GM12878 (cell line): ENCODE measurements around the gene AP1S1. TPM values are rescaled to one million over a fixed set of nuclear protein-coding genes. Genes with fewer than 3 reads are reported as not detected.

Experiments used
- ATAC-seq: fragments of 200-7000 bp; cut with Tn5 transposase; 3 replicates; pipeline ENCODE4 v1.9.1; 2020; ENCODE audit warnings: mild to moderate bottlenecking, moderate library complexity
- BruUV-seq: library from RNA; stranded (reverse); fragments of 400-500 nt; replicated peaks from 2 replicates; lab custom pipeline; 2021; lab: Mats Ljungman, UMichigan
- CTCF ChIA-PET: fragments of 300-600 bp; sonication (Branson Sonifier 250); formaldehyde crosslinking; extraction: SDS; loops from one replicate; lab custom pipeline; 2021; ENCODE audit warnings: inconsistent platforms; lab: Yijun Ruan, JAX
- POLR2A ChIA-PET: fragments of 350-600 bp; formaldehyde crosslinking; extraction: SDS; loops from one replicate; lab custom pipeline; 2021; ENCODE audit warnings: inconsistent platforms; lab: Charles Lee
- RAD21 ChIA-PET: fragments of 300-600 bp; sonication (Branson Sonifier 250); formaldehyde crosslinking; loops from one replicate; lab custom pipeline; 2023; ENCODE audit warnings: antibody characterized with exemption; ENCODE audit not compliant: unreplicated experiment; lab: Charles Lee
- SMC1A ChIA-PET: fragments of 300-600 bp; sonication (Branson Sonifier 250); formaldehyde crosslinking; loops from one replicate; lab custom pipeline; 2023; ENCODE audit not compliant: unreplicated experiment, uncharacterized antibody; lab: Charles Lee
- DNase-seq: peaks from one replicate; pipeline ENCODE4 v3.0.0-alpha.2; 2011; ENCODE audit warnings: low read depth, low spot score
- FAIRE-seq: peaks from 3 replicates; lab custom pipeline; 2011; peaks lifted over from hg19 to GRCh38; lab: Jason Lieb, UNC
- H2AFZ ChIP-seq: 2 replicates; pipeline ENCODE4 v1.6.0; 2011; ENCODE audit warnings: low read depth, low read length, control low read depth; ENCODE audit not compliant: control insufficient read depth
- H3K27ac ChIP-seq: 2 replicates; pipeline ENCODE4 v1.5.1; 2011; ENCODE audit warnings: control low read depth; ENCODE audit not compliant: control insufficient read depth, insufficient read depth
- H3K27me3 ChIP-seq, 2 experiments: replicated peaks in 1 of 2; 2 replicates each; pipeline versions ENCODE4 v1.6.0 to v1.6.1; 2011; ENCODE audit warnings: low read length in 1 of 2; ENCODE audit not compliant: control insufficient read depth in 2 of 2, insufficient read depth in 2 of 2
- H3K36me3 ChIP-seq, 2 experiments: 2 replicates each; pipeline ENCODE4 v1.5.1; 2011; ENCODE audit warnings: low read length in 1 of 2; ENCODE audit not compliant: control insufficient read depth in 2 of 2, insufficient read depth in 2 of 2
- H3K4me1 ChIP-seq: 2 replicates; pipeline ENCODE4 v1.6.1; 2011; ENCODE audit warnings: mild to moderate bottlenecking, low read length, moderate library complexity, mixed read lengths; ENCODE audit not compliant: control insufficient read depth, insufficient read depth
- H3K4me2 ChIP-seq: 2 replicates; pipeline ENCODE4 v1.6.0; 2011; ENCODE audit warnings: control low read depth; ENCODE audit not compliant: control insufficient read depth, insufficient read depth
- H3K4me3 ChIP-seq: fragments of 200-600 bp; sonication (generic); 2 replicates; pipeline ENCODE4 v1.5.1; 2016
- H3K79me2 ChIP-seq: 2 replicates; pipeline ENCODE4 v1.6.0; 2011; ENCODE audit warnings: low read length; ENCODE audit not compliant: control insufficient read depth, insufficient read depth
- H3K9ac ChIP-seq: 2 replicates; pipeline ENCODE4 v1.8.0; 2011; ENCODE audit warnings: low read length, control low read depth, mixed read lengths; ENCODE audit not compliant: control insufficient read depth, insufficient read depth
- H3K9me3 ChIP-seq: replicated peaks from 3 replicates; pipeline ENCODE4 v1.5.1; 2011; ENCODE audit warnings: mild to moderate bottlenecking, low read length; ENCODE audit not compliant: control insufficient read depth, insufficient read depth
- H4K20me1 ChIP-seq: 2 replicates; pipeline ENCODE4 v1.6.0; 2011; ENCODE audit not compliant: control insufficient read depth, insufficient read depth
- CBFB ChIP-seq: IDR thresholded peaks from 2 replicates; pipeline ENCODE4 v1.6.1; 2016; ENCODE audit warnings: antibody characterized with exemption, low read depth
- CEBPB ChIP-seq, 2 experiments: fragments of 150-350 bp in 1 of 2; IDR thresholded peaks; 2 replicates each; pipeline ENCODE4 v1.6.1; 2012 to 2014; ENCODE audit warnings: low read depth in 2 of 2, low read length in 2 of 2, borderline replicate concordance in 1 of 2, inconsistent platforms in 1 of 2
- CREM ChIP-seq: IDR thresholded peaks from 2 replicates; pipeline ENCODE4 v1.6.1; 2014; ENCODE audit warnings: antibody characterized with exemption, low read depth
- EZH2 ChIP-seq: IDR thresholded peaks from 2 replicates; pipeline ENCODE4 v1.6.1; 2012; ENCODE audit warnings: low read depth, mild to moderate bottlenecking, control low read depth, inconsistent platforms, low read length, borderline replicate concordance; ENCODE audit not compliant: control insufficient read depth
- JUND ChIP-seq: IDR thresholded peaks from 2 replicates; pipeline ENCODE4 v1.6.1; 2012; ENCODE audit warnings: low read depth, mild to moderate bottlenecking, low read length, improper control_type of control experiment, moderate library complexity
- LARP7 ChIP-seq: fragments of 450-650 bp; IDR thresholded peaks from 2 replicates; pipeline ENCODE4 v1.6.1; 2017; ENCODE audit warnings: mild to moderate bottlenecking
- MTA3 ChIP-seq: IDR thresholded peaks from 2 replicates; pipeline ENCODE4 v1.6.1; 2012; ENCODE audit warnings: low read length, inconsistent platforms, borderline replicate concordance
- RB1 ChIP-seq: fragments of 450-650 bp; formaldehyde crosslinking; IDR thresholded peaks from 2 replicates; pipeline ENCODE4 v1.6.1; 2017; ENCODE audit warnings: mild to moderate bottlenecking, borderline replicate concordance
- RBBP5 ChIP-seq: fragments of 200-600 bp; sonication (generic); conservative IDR thresholded peaks from 2 replicates; pipeline ENCODE4 v1.6.1; 2016
- RFX5 ChIP-seq: IDR thresholded peaks from 2 replicates; pipeline ENCODE4 v1.6.1; 2011; ENCODE audit warnings: low read depth, low read length, improper control_type of control experiment
- RUNX3 ChIP-seq: IDR thresholded peaks from 2 replicates; pipeline ENCODE4 v1.6.1; 2012; ENCODE audit warnings: low read length, inconsistent platforms
- TCF7 ChIP-seq: IDR thresholded peaks from 2 replicates; pipeline ENCODE4 v1.6.1; 2014; ENCODE audit warnings: antibody characterized with exemption, borderline replicate concordance
- ZBED1 ChIP-seq: IDR thresholded peaks from 2 replicates; pipeline ENCODE4 v1.6.1; 2016; ENCODE audit warnings: borderline replicate concordance
- WGBS: methylation state at CpG from one replicate; pipeline ENCODE4 v1.1.6; 2016; ENCODE audit warnings: low lambda C conversion rate; ENCODE audit not compliant: insufficient replicate concordance, insufficient coverage; ENCODE audit errors: missing lambda C conversion rate; 5-methylcytosine and 5-hydroxymethylcytosine counted together
- in situ Hi-C: fragments of 300-500 bp; cut with MboI; formaldehyde crosslinking; loops from 9 replicates; pipeline ENCODE4 v1.14.3; 2018; ENCODE audit warnings: mixed read lengths
- intact Hi-C: fragments of 100-400 bp; cut with micrococcal nuclease; formaldehyde crosslinking; loops from one replicate; pipeline ENCODE4 v1.14.2; 2022; ENCODE audit not compliant: unreplicated experiment
- polyA plus RNA-seq, 11 experiments: library from polyadenylated mRNA; depleted of rRNA in 4 of 11; unstranded in 6 of 11; stranded (reverse) in 5 of 11; fragments of >200 nt; fragmentation: Nextera tagmentation in 4 of 11; fragmentation: Illumina TruSeq in 1 of 11; extraction: Ambion mirVana in 4 of 11; extraction: Trizol in 1 of 11; gene quantifications; 1 replicate in 1 of 11; 2 replicates in 10 of 11; pipeline versions ENCODE4 v1.2.1 to v1.2.3, GENCODE V29; 2011 to 2016; ENCODE audit warnings: inconsistent platforms in 2 of 11, missing spikeins in 2 of 11, low read depth in 1 of 11
- total RNA-seq, 4 experiments: library from RNA; depleted of rRNA in 3 of 4; stranded (reverse); fragments of >200 nt in 3 of 4; fragmentation: Illumina TruSeq in 1 of 4; extraction: Trizol in 1 of 4; gene quantifications; 2 replicates each; pipeline versions ENCODE4 v1.2.1 to v1.2.3, GENCODE V29; 2013 to 2021
- TF ChIP-seq, protein P1 (sequence below): IDR thresholded peaks from 2 replicates; pipeline ENCODE4 v1.6.1; 2012; ENCODE audit warnings: low read depth, low read length, improper control_type of control experiment

Gene AP1S1
- total and polyA plus RNA-seq, 10 of the 15 experiments (the other 5 are each of a cell fraction or from before 2014, with no cell fraction given): 2.5 to 121 (median 54.9) TPM

DNA sequence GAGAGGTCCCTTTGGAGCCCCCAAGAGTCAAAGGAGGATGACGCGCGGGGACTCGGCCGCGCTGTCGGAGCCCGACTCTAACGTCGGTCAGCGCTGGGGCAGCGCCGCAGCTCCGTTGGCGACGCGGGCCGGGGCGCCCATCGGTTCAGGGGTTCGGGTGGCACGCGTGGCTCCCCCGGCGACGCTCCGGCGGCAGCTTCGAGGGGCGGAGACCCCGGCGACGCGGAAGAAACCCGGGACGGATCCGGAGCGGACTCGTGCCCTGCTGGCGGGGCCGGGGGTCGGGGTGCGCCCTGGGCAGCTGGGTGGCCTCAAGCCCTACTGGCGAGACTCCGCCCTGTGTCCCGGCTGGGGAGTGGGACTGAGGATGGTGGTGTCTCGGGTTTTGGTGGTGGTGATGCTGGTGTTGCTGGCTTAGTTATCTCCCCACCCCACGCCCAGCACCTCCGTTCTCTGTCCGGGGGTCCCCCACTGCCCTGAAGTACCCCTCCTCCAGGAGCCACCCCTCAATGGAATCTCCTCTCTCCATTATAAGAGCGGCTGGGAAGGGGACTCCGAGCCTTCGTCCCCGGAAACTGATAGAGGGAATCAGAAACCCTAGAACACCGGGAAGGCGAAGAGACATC lies 26.0 kb downstream of the AP1S1 start, which contains the start of gene NAT16:
NAT16 (minus strand) TSS at position 164 of the 626 bp plus-strand sequence. CDS start 5,486 bp downstream, outside the sequence.
- no peak within 1 kb of the TSS for H3K27ac ChIP-seq
- ChIA-PET SMC1A (no interaction called here), RAD21 (no interaction called here), POLR2A (no interaction called here), CTCF (interaction anchor here (1.9 kb wide), 1 partner anchor 13 kb away, joined by 6 read pairs; no protein-coding TSS in a partner anchor)
- H4K20me1 ChIP-seq: no peaks in the 10 kb centered on the region
- no peak within 1 kb of the TSS for H3K9ac ChIP-seq
- 15% methylated on average over 29 of the region's 56 CpGs for WGBS
- H3K27me3 ChIP-seq: peaks cover 6 to 14% of the 10 kb centered on the region in 2 experiments
- no peaks in the 10 kb centered on the region for H3K4me1 ChIP-seq
- intact Hi-C loops: no loop called here
- DNase-seq (no peak), ATAC-seq (no peak), FAIRE-seq (no peak)
- no peaks in the 10 kb centered on the region for H3K9me3 ChIP-seq
- TF ChIP-seq LARP7: no peak
- no peak for TF ChIP-seq RUNX3
- no peak for TF ChIP-seq RB1
- no peak for TF ChIP-seq TCF7
- TF ChIP-seq, protein P1, sequence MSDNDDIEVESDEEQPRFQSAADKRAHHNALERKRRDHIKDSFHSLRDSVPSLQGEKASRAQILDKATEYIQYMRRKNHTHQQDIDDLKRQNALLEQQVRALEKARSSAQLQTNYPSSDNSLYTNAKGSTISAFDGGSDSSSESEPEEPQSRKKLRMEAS: no peak
- no peak for TF ChIP-seq MTA3
- no peak for TF ChIP-seq RBBP5
- TF ChIP-seq JUND: no peak
- TF ChIP-seq EZH2: no peak
- TF ChIP-seq RFX5: no peak
- TF ChIP-seq CEBPB (IDR thresholded peaks at IDR 0.05; ENCODE audit: borderline replicate concordance in 1 of 2, low read depth in 2 of 2, low read length in 2 of 2): no peak
- no peak for TF ChIP-seq CBFB
- TF ChIP-seq ZBED1: no peak
- TF ChIP-seq CREM: no peak
- no peak within 1 kb of the TSS for H2AFZ ChIP-seq
- no peak within 1 kb of the TSS for H3K4me3 ChIP-seq
- no peaks in the 10 kb centered on the region for H3K79me2 ChIP-seq
- no TSS peak for BruUV-seq
- H3K36me3 ChIP-seq: no peaks in the 10 kb centered on the region
- no peak within 1 kb of the TSS for H3K4me2 ChIP-seq
- in situ Hi-C loops: no loop called here
